Lower leg skin (tissue), 3 donors: ENCODE results near the gene CCDC198.

Experiments used
- POLR2A ChIP-seq, 2 donors: fragments of 450-650 bp; IDR thresholded peaks; one replicate each; pipeline ENCODE4 v1.6.1; 2016 to 2017; ENCODE audit warnings: antibody characterized with exemption in 2 of 2, mild to moderate bottlenecking in 1 of 2, moderate library complexity in 1 of 2
- TF ChIP-seq, protein P1 (sequence below), 3 donors: fragments of 450-650 bp; IDR thresholded peaks; one replicate each; pipeline ENCODE4 v1.5.1; 2016; ENCODE audit warnings: antibody characterized with exemption in 3 of 3, mild to moderate bottlenecking in 3 of 3, moderate library complexity in 2 of 3

- TF ChIP-seq POLR2A (IDR thresholded peaks at IDR 0.05): no peak
- TF ChIP-seq, protein P1, sequence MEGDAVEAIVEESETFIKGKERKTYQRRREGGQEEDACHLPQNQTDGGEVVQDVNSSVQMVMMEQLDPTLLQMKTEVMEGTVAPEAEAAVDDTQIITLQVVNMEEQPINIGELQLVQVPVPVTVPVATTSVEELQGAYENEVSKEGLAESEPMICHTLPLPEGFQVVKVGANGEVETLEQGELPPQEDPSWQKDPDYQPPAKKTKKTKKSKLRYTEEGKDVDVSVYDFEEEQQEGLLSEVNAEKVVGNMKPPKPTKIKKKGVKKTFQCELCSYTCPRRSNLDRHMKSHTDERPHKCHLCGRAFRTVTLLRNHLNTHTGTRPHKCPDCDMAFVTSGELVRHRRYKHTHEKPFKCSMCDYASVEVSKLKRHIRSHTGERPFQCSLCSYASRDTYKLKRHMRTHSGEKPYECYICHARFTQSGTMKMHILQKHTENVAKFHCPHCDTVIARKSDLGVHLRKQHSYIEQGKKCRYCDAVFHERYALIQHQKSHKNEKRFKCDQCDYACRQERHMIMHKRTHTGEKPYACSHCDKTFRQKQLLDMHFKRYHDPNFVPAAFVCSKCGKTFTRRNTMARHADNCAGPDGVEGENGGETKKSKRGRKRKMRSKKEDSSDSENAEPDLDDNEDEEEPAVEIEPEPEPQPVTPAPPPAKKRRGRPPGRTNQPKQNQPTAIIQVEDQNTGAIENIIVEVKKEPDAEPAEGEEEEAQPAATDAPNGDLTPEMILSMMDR (IDR thresholded peaks at IDR 0.05): no peak
These were observed 31.8 kb downstream of the CCDC198 start for GRCh38 chr14:57461777-57462320.
